GM08714 (cell line): ENCODE data around the gene ARPC1B.
"Not testable (repeated sequence)": the region's sequence is repeated elsewhere in the genome, so short reads cannot be mapped to it uniquely, and the experiment has no call there.

Experiments used
- H3K4me3 ChIP-seq: fragments of 200-500 bp; sonication (Bioruptor generic); 2 replicates; pipeline ENCODE4 v1.5.1; 2014; ENCODE audit warnings: mild to moderate bottlenecking, low read length, inconsistent platforms
- ZNF274 ChIP-seq: IDR thresholded peaks from 2 replicates; pipeline ENCODE4 v1.6.1; 2012; ENCODE audit warnings: mild to moderate bottlenecking, low read depth, low read length

The ARPC1B gene

DNA sequence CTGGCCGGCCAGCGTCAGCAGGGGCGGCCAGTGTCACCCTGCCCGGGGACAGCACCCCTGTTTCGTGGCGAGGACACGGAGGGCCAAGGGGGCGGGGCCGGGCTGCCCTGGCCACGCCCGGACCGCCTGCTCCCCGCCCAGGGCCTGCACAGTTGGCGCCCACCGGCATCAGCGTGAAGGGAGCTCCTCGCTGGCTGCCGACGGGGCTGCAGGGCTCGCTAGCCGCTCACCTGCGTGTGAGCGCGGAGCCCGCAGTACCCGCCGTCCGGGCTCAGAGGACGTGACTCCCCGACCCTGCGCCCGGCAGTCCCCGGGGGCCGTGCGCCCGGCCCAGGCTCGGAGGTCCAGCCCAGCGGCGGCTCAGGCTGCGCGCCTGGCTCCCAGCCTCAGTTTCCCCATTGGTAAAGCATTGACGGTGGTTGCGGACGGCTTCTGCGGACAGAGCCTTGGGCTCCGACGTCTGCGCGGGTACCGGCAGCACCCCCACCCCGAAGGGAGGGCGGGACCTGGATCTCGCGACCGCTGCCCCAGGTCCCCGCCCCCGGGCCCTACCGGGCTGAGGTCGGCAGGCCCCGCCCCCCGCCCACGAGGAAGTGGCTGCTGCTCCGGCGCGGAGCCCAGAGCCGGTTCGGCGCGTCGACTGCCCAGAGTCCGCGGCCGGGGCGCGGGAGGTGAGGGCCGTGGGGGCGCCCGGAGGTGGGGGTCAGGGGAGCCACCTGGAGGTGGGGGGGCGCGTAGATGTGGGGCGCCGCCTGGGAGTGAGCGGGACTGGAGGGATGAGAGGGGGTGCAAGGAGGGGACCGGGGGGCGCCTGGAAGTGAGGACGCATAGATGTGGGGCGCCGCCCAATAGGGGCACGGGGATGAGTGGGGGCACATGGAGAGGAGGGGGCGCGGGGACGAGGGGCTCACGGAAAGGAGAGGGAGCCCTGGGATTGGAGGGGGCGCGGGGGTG, at the start of gene ARPC1B:
ARPC1B (plus strand) TSS at position 620 of the 954 bp plus-strand sequence. CDS start 10,985 bp downstream, outside the sequence.
- no peak for TF ChIP-seq ZNF274
- peak within 1 kb of the TSS; percentile 79 for H3K4me3 ChIP-seq

DNA sequence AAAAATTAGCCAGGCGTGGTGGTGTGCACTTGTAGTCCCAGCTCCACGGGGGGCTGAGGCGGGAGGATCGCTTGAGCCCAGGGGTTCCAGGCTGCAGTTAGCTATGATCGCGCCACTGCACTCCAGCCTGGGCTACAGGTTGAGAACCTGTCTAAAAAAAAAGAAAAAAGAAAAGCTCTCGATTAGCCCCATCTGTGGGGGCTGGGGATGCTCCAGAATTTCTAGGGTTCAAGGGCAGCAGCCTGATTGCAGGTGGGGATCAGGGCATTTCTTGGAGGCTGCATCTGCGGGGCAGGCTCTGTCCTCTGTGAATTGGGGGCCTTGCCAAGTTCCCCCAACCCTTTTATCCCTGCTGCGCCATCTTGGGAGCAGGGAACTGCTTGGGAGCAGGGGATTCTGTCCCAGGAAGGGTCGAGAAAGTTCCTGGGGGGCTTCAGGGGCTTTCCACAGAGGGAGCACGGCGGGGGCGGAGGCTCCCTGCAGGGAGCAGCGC, 49.5 kb upstream of the ARPC1B start:
- peak overlapping the region; percentile 98 for H3K4me3 ChIP-seq
- TF ChIP-seq ZNF274, result no peak

DNA sequence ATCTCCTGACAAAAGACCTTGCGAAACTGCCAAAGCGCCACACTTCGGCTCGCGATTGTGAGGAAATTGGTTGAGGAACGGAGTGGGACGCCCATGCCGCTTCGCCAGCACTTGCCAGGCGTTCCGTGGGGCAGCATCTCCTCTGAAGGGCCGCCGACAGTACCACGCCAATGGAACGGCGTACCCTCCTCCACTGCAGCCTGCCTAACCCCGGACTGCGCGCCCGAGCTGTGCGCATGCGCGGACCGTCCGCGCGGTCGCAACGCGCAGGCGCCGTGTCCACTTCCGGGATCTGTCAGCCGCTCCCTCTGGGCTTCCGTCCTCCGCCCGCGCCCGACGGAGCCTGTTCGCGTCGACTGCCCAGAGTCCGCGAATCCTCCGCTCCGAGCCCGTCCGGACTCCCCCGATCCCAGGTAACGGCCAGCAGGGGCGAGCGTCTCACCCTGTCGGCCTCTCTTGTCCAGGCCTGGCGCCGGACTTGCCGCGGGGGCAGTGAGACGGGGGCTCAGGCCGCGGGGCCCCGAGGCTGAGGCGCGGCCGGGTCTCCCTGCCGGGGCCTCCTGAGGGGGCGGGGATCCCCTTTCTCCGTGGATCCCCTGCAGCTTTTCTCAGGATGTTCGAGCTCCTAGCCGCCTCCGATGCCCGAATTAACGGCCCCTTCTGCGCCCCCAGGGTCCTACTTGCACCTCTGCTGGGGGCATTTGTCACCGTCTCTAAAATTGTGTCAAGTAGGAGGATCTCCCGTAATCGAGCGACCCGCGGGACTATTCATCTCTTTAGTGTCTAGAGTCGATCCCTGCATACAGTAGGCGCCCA, 48.7 kb upstream of the ARPC1B start, which contains the start of gene ARPC1A:
ARPC1A (plus strand) TSS at position 307 of the 816 bp plus-strand sequence. CDS start 7,456 bp downstream, outside the sequence.
- no peak for TF ChIP-seq ZNF274
- H3K4me3 ChIP-seq, result peak within 1 kb of the TSS; percentile 98

DNA sequence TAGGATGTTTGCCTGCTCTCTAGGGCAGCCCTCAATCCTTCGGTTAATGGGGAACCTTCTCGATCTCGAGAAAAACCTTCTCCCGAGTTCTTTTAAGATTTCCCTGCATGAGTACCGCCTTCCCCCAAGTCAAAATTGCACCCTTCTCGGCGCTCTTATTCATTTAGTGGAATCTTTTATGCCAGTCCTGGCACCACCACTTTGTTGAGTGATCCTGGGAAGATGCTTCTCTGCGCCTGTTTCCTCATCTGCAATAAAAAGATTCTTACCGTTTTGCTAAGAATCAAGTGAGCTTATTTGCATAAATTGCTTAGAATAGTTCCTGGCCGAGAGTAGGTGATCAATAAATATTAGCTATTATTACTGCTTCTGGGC, 48.1 kb upstream of the ARPC1B start:
- TF ChIP-seq ZNF274, result no peak
- peak overlapping the region; percentile 98 for H3K4me3 ChIP-seq

DNA sequence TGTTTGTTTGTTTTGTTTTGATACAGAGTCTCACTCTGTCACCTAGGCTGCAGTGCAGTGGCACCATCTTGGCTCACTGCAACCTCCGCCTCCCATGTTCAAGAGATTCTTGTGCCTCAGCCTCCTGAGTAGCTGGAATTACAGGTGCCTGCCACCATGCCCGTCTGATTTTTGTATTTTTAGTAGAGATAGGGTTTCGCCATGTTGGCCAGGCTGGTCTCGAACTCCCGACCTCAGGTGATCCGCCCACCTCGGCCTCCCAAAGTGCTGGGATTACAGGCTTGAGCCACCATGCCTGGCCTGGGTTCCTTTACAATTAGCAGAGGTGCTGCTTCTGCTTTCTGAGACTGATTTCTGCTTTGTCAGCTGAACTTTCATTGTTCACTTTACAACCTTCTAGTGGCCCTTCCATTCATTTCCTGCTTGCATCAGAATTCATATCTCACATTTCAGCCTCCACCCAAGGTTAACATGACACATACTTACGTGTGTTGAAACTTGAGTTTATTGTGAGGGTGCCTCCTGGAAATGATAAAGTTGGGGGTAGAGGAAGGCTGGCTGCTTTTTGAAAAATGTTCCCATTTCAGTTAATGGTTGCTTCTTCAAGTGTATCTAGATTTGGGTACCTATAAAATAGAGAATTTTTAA, 44.1 kb upstream of the ARPC1B start:
- H3K4me3 ChIP-seq, result not testable (repeated sequence)

DNA sequence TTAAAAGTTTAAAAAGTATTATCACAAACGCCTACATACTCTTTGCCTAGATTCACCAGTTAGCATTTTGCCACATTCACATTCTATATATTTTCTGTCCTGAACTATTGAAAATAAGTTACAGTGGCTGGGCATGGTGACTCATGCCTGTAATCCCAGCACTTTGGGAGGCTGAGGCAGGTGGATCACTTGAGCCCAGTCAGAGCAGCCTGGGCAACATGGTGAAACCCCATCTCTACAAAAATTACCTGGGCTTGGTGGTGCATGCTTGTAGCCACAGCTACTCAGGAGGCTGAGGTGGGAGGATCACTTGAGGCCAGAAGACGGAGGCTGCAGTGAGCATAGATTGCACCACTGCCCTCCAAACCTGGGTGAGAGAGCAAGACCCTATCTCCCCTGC, 43.5 kb upstream of the ARPC1B start:
- H3K4me3 ChIP-seq, result no peak overlapping the region
- TF ChIP-seq ZNF274, result no peak

DNA sequence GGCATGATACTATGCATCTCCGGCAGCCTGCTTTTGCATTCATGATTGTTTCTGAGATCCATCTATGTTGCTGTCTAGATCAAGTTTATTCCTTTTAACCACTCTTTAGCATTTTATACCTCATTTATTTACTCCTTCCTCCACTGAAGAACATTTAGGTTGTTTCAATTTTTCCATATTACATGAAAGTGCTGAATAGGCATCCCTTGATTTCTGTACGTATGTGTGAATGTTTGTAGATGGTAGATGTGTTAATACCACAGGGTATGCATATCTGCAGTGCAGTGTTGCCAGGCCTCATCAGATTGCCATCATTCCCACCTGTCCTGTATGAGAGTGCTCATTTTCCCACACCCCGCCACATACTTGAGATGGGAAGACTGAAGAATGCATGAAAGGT, 34.9 kb upstream of the ARPC1B start:
- no peak for TF ChIP-seq ZNF274
- H3K4me3 ChIP-seq, result no peak overlapping the region

DNA sequence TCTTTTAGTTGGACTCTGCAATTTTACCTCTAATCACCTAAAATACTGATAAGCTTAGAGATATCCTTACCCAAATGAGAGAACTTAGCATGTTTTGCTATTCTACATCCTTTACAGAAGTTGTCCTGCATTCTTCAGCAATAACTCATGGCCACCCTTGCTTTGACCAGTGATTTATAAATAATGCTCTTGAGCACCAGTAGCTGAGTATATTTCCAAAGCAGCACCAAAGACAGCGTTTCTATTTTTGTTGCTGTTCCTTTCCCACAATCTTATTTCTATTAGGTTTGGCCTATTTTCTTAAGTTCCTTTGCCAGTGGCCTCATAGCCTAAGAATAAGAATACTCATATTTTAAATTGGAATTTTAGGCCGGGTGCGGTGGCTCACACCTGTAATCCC, 33.9 kb upstream of the ARPC1B start:
- no peak overlapping the region for H3K4me3 ChIP-seq
- TF ChIP-seq ZNF274, result no peak

DNA sequence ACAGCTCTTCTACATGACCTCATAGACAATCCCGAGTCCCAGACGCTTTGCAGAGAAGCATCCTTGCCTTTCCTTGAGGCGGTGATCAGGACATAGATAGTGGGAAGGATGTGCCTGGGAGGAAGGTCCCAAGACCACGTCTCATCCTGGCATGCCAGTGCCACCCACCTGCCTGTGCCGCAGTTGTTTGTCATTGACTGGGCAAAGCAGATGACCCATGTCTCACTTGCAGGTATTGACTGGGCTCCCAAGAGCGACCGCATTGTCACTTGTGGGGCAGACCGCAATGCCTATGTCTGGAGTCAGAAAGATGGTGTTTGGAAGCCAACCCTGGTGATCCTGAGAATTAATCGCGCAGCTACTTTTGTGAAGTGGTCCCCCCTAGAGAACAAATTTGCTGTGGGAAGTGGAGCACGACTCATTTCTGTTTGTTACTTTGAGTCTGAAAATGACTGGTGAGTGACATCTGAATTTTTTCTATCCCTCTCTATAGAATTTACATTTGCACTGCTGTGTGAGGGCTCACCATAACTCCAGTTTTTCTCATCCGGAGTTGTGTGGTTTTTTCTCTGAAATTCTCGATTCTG, 30.4 kb upstream of the ARPC1B start:
- H3K4me3 ChIP-seq, result no peak overlapping the region
- no peak for TF ChIP-seq ZNF274

DNA sequence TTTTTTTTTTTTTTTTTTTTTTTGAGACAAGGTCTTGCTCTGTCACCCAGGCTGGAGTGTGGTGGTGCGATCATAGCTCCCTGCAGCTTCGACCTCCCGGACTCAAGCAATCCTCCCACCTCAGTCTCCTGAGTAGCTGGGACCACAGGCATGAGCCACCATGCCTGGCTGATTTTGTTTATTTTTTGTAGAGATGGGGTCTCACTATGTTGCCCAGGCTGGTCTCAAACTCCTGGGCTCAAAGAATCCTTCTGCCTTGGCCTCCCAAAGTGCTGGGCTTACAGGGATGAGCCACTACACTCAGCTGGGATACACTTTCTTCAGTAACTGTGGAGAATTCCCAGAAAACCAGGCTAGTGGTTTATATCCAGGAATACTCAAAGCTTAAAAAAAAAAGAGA, 23.9 kb upstream of the ARPC1B start:
- H3K4me3 ChIP-seq, result not testable (repeated sequence)

DNA sequence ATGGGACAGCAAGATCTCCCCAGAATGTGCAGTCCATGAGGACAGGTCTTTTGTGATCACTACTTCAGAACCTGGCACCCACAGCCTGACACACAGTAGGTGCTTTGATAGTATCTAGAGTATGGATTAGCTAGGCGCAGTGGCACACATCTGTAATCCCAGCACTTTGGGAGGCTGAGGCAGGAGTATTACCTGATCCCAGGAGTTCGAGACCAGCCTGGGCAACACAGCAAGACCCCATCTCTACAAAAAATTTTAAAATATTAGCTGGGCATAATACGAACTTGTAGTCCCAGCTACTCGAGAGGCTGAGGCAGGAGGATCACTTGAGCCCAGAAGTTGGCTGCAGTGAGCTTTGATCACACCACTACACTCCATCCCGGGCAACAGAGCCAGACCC, 22.3 kb upstream of the ARPC1B start:
- no peak for TF ChIP-seq ZNF274
- no peak overlapping the region for H3K4me3 ChIP-seq

DNA sequence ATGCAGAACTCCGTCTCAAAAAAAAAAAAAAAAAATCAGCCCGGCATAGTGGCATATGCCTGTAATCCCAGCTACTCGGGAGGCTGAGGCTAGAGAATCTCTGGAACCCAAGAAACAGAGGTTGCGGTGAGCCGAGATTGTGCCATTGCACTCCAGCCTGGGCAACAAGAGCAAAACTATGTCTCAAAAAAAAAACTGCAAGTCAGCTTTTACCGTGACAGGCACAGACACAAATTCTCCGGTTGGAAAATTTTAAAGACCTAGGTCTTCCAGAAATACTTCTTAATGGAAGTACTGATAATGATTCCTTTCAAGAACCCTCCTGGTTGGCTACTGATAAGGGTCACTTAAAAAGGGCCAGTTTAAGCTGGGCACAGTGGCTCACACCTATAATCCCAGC, 19.4 kb upstream of the ARPC1B start:
- H3K4me3 ChIP-seq, result no peak overlapping the region
- no peak for TF ChIP-seq ZNF274

DNA sequence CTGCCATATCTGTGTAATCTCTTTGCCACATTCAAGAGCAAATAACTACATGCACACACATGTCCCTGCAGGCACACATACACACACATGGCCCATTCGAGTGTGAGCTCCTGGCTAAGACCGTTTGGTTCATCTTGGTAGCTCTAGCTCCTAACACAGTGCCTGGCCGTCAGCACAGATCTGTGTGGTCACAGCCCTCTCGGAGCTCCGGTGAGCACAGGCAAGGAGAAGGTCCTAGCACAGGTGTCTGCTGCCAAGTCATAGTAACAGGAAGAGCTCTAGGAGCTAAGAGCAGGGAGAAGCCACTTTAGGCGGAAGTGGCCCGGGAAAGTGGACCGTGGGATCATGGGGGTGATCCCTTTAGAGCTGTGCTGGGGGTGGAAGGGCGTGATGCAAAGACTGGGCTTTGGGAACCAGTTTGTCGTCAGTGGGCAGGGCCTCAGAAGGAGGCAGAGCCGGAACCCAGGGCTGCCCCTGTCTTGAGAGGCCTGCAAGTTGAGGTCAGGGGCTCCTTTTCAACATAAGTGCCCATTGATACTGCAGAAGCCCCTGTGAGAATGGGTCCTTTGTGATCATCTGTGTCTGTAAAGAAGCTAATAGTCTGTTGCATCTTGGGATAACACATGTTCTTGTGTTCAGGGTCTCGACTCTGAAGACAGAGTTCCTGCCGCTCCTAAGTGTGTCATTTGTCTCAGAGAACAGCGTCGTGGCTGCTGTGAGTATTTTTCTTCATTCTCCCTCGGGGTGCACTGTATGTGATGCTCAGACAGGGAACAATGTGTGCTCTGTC, 16.6 kb upstream of the ARPC1B start:
- no peak overlapping the region for H3K4me3 ChIP-seq
- no peak for TF ChIP-seq ZNF274

DNA sequence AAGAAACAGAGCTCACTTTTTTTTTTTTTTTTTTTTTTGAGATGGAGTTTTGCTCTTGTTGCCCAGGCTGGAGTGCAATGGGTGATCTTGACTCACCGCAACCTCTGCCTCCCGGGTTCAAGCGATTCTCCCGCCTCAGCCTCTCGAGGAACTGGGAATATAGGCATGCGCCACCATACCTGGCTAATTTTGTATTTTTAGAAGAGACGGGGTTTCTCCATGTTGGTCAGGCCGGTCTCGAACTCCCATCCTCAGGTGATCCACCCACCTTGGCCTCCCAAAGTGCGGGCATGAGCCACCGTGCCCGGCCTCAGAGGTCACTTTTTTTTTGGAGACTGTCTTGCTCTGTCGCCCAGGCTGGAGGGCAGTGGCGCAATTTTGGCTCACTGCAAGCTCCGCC, 16.0 kb upstream of the ARPC1B start:
- H3K4me3 ChIP-seq, result not testable (repeated sequence)
